PC-9 (cell line): ENCODE results near the gene RFWD3. TPM values are rescaled to one million over a fixed set of nuclear protein-coding genes. Genes with fewer than 3 reads are reported as not detected.

Experiments
- BruUV-seq: library from RNA; stranded (reverse); fragments of 400-500 nt; replicated peaks from 2 replicates; lab custom pipeline; 2021; lab: Mats Ljungman, UMichigan
- CTCF ChIA-PET: fragments of 300-600 bp; sonication (Branson Sonifier 250); formaldehyde crosslinking; loops from one replicate; lab custom pipeline; 2022; ENCODE audit warnings: antibody characterized with exemption; lab: Charles Lee
- POLR2A ChIA-PET: fragments of 300-600 bp; sonication (Branson Sonifier 250); formaldehyde crosslinking; loops from one replicate; lab custom pipeline; 2022; ENCODE audit warnings: antibody characterized with exemption; ENCODE audit not compliant: unreplicated experiment; lab: Charles Lee
- DNase-seq, 2 experiments: peaks; one replicate each; pipeline versions ENCODE4 v3.0.0 to v3.0.0-alpha.2; 2015 to 2022; ENCODE audit warnings: mixed read lengths in 1 of 2
- H2AFZ ChIP-seq: fragments of 200-600 bp; sonication (generic); 2 replicates; pipeline ENCODE4 v1.8.1; 2017; ENCODE audit warnings: antibody characterized with exemption
- H3F3A ChIP-seq: fragments of 200-600 bp; sonication (generic); 2 replicates; pipeline ENCODE4 v1.8.1; 2017; ENCODE audit warnings: antibody characterized with exemption, mild to moderate bottlenecking, low read depth; ENCODE audit not compliant: insufficient read depth
- H3K27ac ChIP-seq: fragments of 200-600 bp; sonication (generic); 2 replicates; pipeline ENCODE4 v1.6.1; 2016; ENCODE audit warnings: mixed run types
- H3K27me3 ChIP-seq: fragments of 200-600 bp; sonication (generic); 2 replicates; pipeline ENCODE4 v1.6.1; 2016; ENCODE audit warnings: low read depth, mixed run types; ENCODE audit not compliant: insufficient read depth
- H3K36me3 ChIP-seq: fragments of 200-600 bp; sonication (generic); 2 replicates; pipeline ENCODE4 v1.6.1; 2016; ENCODE audit warnings: low read depth, mixed run types
- H3K4me1 ChIP-seq: fragments of 200-600 bp; sonication (generic); replicated peaks from 2 replicates; pipeline ENCODE4 v1.6.1; 2016; ENCODE audit warnings: mixed run types; ENCODE audit not compliant: insufficient read depth
- H3K4me2 ChIP-seq: fragments of 200-600 bp; sonication (generic); 2 replicates; pipeline ENCODE4 v1.6.1; 2017; ENCODE audit warnings: mixed run types
- H3K4me3 ChIP-seq: fragments of 200-600 bp; sonication (generic); 2 replicates; pipeline ENCODE4 v1.6.1; 2016; ENCODE audit warnings: mixed run types
- H3K79me2 ChIP-seq: fragments of 200-600 bp; sonication (generic); 2 replicates; pipeline ENCODE4 v1.6.1; 2017; ENCODE audit warnings: low read depth, mixed run types
- H3K9me2 ChIP-seq: fragments of 200-600 bp; sonication (generic); 2 replicates; pipeline ENCODE4 v1.8.1; 2017; ENCODE audit warnings: mild to moderate bottlenecking; ENCODE audit not compliant: insufficient read depth
- H3K9me3 ChIP-seq: fragments of 200-600 bp; sonication (generic); 2 replicates; pipeline ENCODE4 v1.8.1; 2016; ENCODE audit warnings: low read depth; ENCODE audit not compliant: insufficient read depth
- H4K20me1 ChIP-seq: fragments of 200-600 bp; sonication (generic); 2 replicates; pipeline ENCODE4 v1.8.1; 2017; ENCODE audit not compliant: insufficient read depth
- EZH2 ChIP-seq: fragments of 200-600 bp; sonication (generic); IDR thresholded peaks from 2 replicates; pipeline ENCODE4 v1.8.0; 2017; ENCODE audit warnings: antibody characterized with exemption, low read depth
- intact Hi-C: fragments of 100-400 bp; cut with micrococcal nuclease; formaldehyde crosslinking; loops from one replicate; pipeline ENCODE4 v1.10.0; 2022; ENCODE audit not compliant: unreplicated experiment
- total RNA-seq: library from RNA; stranded (reverse); gene quantifications from 2 replicates; pipeline ENCODE4 v1.2.3, GENCODE V29; 2021
- TF ChIP-seq, protein P1 (sequence below): fragments of 200-600 bp; sonication (generic); conservative IDR thresholded peaks from 2 replicates; pipeline ENCODE4 v1.6.1; 2017; ENCODE audit warnings: mixed run types, antibody characterized with exemption, mild to moderate bottlenecking, moderate library complexity

The RFWD3 gene
- total RNA-seq, 1 experiment from 2014 or later: 49.5 TPM

DNA sequence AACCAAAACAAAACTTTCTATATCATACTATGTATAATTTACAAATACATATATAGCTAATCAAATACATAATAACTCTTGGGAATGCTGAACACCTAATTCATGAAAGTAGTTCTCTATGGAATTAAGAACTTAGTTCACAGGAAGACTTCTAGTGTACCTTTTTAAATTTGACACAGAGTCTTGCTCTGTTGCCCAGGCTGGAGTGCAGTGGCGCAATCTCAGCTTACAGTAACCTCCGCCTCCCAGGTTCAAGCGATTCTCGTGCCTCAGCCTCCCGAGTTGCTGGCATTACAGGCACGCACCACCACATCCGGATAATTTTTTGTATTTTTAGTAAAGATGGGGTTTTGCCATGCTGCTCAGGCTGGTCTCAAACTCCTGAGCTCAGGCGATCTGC lies 24.7 kb downstream of the RFWD3 start:
- no peaks in the 10 kb centered on the region for H3K4me1 ChIP-seq
- H3F3A ChIP-seq: peaks cover 8% of the 10 kb centered on the region; the same call in 1 of the 2 replicates
- no peaks in the 10 kb centered on the region for H3K9me2 ChIP-seq
- intact Hi-C loops: no loop called here
- TF ChIP-seq EZH2: no peak
- TF ChIP-seq, protein P1, sequence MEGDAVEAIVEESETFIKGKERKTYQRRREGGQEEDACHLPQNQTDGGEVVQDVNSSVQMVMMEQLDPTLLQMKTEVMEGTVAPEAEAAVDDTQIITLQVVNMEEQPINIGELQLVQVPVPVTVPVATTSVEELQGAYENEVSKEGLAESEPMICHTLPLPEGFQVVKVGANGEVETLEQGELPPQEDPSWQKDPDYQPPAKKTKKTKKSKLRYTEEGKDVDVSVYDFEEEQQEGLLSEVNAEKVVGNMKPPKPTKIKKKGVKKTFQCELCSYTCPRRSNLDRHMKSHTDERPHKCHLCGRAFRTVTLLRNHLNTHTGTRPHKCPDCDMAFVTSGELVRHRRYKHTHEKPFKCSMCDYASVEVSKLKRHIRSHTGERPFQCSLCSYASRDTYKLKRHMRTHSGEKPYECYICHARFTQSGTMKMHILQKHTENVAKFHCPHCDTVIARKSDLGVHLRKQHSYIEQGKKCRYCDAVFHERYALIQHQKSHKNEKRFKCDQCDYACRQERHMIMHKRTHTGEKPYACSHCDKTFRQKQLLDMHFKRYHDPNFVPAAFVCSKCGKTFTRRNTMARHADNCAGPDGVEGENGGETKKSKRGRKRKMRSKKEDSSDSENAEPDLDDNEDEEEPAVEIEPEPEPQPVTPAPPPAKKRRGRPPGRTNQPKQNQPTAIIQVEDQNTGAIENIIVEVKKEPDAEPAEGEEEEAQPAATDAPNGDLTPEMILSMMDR: no peak
- H3K4me3 ChIP-seq: no peak overlapping the region
- H3K27ac ChIP-seq: no peak overlapping the region
- H3K9me3 ChIP-seq: no peaks in the 10 kb centered on the region
- POLR2A ChIA-PET: no interaction called here
- H3K36me3 ChIP-seq: peaks cover 33% of the 10 kb centered on the region
- H4K20me1 ChIP-seq: peaks cover 3% of the 10 kb centered on the region; the same call in 1 of the 2 replicates
- no peaks in the 10 kb centered on the region for H3K79me2 ChIP-seq
- no TSS peak for BruUV-seq
- CTCF ChIA-PET: interaction anchor here (0.7 kb wide), 1 partner anchor 60 kb away, joined by 16 read pairs; no protein-coding TSS in a partner anchor
- H3K4me2 ChIP-seq: no peak overlapping the region
- H2AFZ ChIP-seq: no peak overlapping the region
- no peaks in the 10 kb centered on the region for H3K27me3 ChIP-seq
- no peak for DNase-seq

DNA sequence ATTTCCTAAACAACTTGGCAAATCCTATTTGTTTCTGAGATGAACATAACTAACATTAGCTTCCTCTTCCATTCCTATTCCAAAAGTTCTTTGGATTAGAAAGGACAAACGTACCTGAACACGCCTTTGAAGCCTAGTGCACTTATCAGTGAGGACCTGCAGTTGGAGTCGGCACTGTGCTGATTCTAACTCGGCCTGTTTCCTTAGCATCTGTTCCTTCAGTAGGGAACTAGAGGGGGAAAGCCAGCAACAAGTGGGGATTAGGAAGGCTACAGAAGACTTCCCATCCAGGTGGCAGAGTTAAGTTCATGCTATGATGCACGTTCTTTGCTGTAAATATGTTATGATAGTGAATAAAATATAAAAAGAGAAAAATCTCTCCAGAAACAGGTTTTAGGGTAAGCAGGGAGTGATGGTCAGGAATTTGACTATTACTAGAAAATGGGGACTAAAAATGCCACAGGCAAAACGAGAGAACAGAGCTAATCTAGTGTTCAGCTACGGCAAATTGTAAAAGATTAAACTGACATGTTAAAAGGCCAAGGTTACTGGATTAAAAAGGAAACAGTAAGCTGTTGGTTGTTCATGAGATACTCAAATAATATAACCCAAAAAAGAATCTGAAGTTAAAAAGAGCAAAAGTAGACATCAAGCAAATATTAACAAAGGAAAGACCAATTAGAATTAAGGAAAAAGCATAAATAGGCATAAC lies 28.8 kb downstream of the RFWD3 start:
- no peaks in the 10 kb centered on the region; the same call in 1 of the 2 replicates for H4K20me1 ChIP-seq
- H3K4me3 ChIP-seq: no peak overlapping the region
- no TSS peak for BruUV-seq
- ChIA-PET CTCF (no interaction called here), POLR2A (interaction anchor here (0.6 kb wide), 1 partner anchor 266 kb away, joined by 4 read pairs; no protein-coding TSS in a partner anchor)
- H3F3A ChIP-seq: peaks cover 14% of the 10 kb centered on the region
- no peak overlapping the region for H3K4me2 ChIP-seq
- H2AFZ ChIP-seq: no peak overlapping the region
- H3K4me1 ChIP-seq: no peaks in the 10 kb centered on the region
- no peak overlapping the region for H3K27ac ChIP-seq
- no peak for DNase-seq
- no peak for TF ChIP-seq EZH2
- TF ChIP-seq, protein P1: no peak
- no peaks in the 10 kb centered on the region for H3K79me2 ChIP-seq
- H3K9me3 ChIP-seq: no peaks in the 10 kb centered on the region
- H3K9me2 ChIP-seq: no peaks in the 10 kb centered on the region
- H3K36me3 ChIP-seq: peaks cover 45% of the 10 kb centered on the region
- intact Hi-C loops: no loop called here
- H3K27me3 ChIP-seq: no peaks in the 10 kb centered on the region

DNA sequence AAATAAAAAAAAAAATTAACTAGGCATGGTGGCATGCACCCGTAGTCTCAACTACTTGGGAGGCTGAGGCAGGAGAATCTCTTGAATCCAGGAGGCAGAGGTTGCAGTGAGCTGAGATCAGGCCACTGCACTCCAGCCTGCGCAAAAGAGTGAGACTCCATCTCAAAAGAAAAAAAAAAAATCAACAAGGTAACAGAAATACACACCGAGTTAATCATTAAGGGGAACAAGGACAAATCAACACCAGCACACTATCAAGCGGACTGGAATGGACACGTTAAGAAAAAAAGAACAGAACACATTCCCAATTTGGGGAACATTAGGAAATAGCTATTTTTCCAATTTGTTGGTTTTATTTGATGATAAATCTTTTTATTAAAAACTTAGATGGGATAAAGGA lies 31.4 kb downstream of the RFWD3 start:
- DNase-seq: no peak
- Histone ChIP-seq H3K79me2 (no peaks in the 10 kb centered on the region), H3K36me3 (peaks cover 53% of the 10 kb centered on the region), H3K9me2 (no peaks in the 10 kb centered on the region), H3K27me3 (no peaks in the 10 kb centered on the region), H3K4me3 (no peak overlapping the region), H3K4me2 (no peak overlapping the region), H3F3A (peaks cover 10% of the 10 kb centered on the region), H3K27ac (no peak overlapping the region), H3K4me1 (no peaks in the 10 kb centered on the region), H3K9me3 (no peaks in the 10 kb centered on the region), H2AFZ (no peak overlapping the region), H4K20me1 (no peaks in the 10 kb centered on the region; the same call in 1 of the 2 replicates)
- BruUV-seq: no TSS peak
- ChIA-PET CTCF (interaction anchor here (0.7 kb wide), 1 partner anchor 227 kb away, joined by 3 read pairs; no protein-coding TSS in a partner anchor), POLR2A (interaction anchor here (0.6 kb wide), 1 partner anchor 41 kb away, joined by 5 read pairs; no protein-coding TSS in a partner anchor)
- no peak for TF ChIP-seq EZH2
- TF ChIP-seq, protein P1: no peak
- intact Hi-C loops: no loop called here
